GM23338 (cell line): ENCODE results near the gene PARP12.

ENCODE experiments used
- CREB1 ChIP-seq: fragments of 250-450 bp; sonication (Bioruptor Pico); IDR thresholded peaks from 2 replicates; pipeline ENCODE4 v1.5.0; 2020; ENCODE audit warnings: low read depth, mild to moderate bottlenecking, moderate library complexity
- EZH2 ChIP-seq: fragments of 200-600 bp; sonication (generic); IDR thresholded peaks from one replicate; pipeline ENCODE4 v1.8.0; 2017; ENCODE audit warnings: antibody characterized with exemption, mild to moderate bottlenecking, low read depth; ENCODE audit not compliant: unreplicated experiment
- EZH2phosphoT487 ChIP-seq: fragments of 200-600 bp; sonication (generic); IDR thresholded peaks from one replicate; pipeline ENCODE4 v1.8.1; 2018; ENCODE audit warnings: antibody characterized with exemption; ENCODE audit not compliant: unreplicated experiment
- POLR2AphosphoS5 ChIP-seq: IDR thresholded peaks from 2 replicates; pipeline ENCODE4 v1.6.1; 2016; ENCODE audit warnings: antibody characterized with exemption, low read depth
- STAT1 ChIP-seq: IDR thresholded peaks from one replicate; pipeline ENCODE4 v1.6.1; 2016; ENCODE audit warnings: antibody characterized with exemption; ENCODE audit not compliant: unreplicated experiment
- ZNF114 ChIP-seq: fragments of 250-450 bp; sonication (Bioruptor Pico); IDR thresholded peaks from 2 replicates; pipeline ENCODE4 v1.5.0; 2020; ENCODE audit warnings: mild to moderate bottlenecking, moderate library complexity
- ZNF331 ChIP-seq: fragments of 250-450 bp; sonication (Bioruptor Pico); IDR thresholded peaks from 2 replicates; pipeline ENCODE4 v1.5.0; 2020; ENCODE audit warnings: low read depth, mild to moderate bottlenecking, moderate library complexity
- TF ChIP-seq, protein P1 (sequence below), 2 experiments: fragments of 200-600 bp in 1 of 2; sonication (generic) in 1 of 2; conservative IDR thresholded peaks; 2 replicates each; pipeline versions ENCODE4 v1.5.1 to v1.6.1; 2016 to 2017; ENCODE audit warnings: antibody characterized with exemption in 2 of 2, low read depth in 2 of 2, mild to moderate bottlenecking in 2 of 2, moderate library complexity in 1 of 2
- TF ChIP-seq, protein P2 (sequence below): IDR thresholded peaks from 2 replicates; pipeline ENCODE4 v1.6.1; 2016; ENCODE audit warnings: antibody characterized with exemption
- TF ChIP-seq, protein P3 (sequence below): IDR thresholded peaks from one replicate; pipeline ENCODE4 v1.6.1; 2018; ENCODE audit warnings: antibody characterized with exemption; ENCODE audit not compliant: unreplicated experiment

GRCh38 chr7:140035400-140036223 lies 27.1 kb downstream of the PARP12 start:
- TF ChIP-seq, protein P1, sequence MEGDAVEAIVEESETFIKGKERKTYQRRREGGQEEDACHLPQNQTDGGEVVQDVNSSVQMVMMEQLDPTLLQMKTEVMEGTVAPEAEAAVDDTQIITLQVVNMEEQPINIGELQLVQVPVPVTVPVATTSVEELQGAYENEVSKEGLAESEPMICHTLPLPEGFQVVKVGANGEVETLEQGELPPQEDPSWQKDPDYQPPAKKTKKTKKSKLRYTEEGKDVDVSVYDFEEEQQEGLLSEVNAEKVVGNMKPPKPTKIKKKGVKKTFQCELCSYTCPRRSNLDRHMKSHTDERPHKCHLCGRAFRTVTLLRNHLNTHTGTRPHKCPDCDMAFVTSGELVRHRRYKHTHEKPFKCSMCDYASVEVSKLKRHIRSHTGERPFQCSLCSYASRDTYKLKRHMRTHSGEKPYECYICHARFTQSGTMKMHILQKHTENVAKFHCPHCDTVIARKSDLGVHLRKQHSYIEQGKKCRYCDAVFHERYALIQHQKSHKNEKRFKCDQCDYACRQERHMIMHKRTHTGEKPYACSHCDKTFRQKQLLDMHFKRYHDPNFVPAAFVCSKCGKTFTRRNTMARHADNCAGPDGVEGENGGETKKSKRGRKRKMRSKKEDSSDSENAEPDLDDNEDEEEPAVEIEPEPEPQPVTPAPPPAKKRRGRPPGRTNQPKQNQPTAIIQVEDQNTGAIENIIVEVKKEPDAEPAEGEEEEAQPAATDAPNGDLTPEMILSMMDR (conservative IDR thresholded peaks at IDR 0.05; ENCODE audit: low read depth in 2 of 2): no peak
- TF ChIP-seq EZH2phosphoT487 (no peak), POLR2AphosphoS5 (no peak), EZH2 (no peak), ZNF331 (CRISPR knock-in tag) (no peak), STAT1 (no peak), CREB1 (CRISPR knock-in tag) (no peak), ZNF114 (CRISPR knock-in tag) (no peak)
- TF ChIP-seq, protein P2, sequence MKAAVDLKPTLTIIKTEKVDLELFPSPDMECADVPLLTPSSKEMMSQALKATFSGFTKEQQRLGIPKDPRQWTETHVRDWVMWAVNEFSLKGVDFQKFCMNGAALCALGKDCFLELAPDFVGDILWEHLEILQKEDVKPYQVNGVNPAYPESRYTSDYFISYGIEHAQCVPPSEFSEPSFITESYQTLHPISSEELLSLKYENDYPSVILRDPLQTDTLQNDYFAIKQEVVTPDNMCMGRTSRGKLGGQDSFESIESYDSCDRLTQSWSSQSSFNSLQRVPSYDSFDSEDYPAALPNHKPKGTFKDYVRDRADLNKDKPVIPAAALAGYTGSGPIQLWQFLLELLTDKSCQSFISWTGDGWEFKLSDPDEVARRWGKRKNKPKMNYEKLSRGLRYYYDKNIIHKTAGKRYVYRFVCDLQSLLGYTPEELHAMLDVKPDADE: no peak
- TF ChIP-seq, protein P3, sequence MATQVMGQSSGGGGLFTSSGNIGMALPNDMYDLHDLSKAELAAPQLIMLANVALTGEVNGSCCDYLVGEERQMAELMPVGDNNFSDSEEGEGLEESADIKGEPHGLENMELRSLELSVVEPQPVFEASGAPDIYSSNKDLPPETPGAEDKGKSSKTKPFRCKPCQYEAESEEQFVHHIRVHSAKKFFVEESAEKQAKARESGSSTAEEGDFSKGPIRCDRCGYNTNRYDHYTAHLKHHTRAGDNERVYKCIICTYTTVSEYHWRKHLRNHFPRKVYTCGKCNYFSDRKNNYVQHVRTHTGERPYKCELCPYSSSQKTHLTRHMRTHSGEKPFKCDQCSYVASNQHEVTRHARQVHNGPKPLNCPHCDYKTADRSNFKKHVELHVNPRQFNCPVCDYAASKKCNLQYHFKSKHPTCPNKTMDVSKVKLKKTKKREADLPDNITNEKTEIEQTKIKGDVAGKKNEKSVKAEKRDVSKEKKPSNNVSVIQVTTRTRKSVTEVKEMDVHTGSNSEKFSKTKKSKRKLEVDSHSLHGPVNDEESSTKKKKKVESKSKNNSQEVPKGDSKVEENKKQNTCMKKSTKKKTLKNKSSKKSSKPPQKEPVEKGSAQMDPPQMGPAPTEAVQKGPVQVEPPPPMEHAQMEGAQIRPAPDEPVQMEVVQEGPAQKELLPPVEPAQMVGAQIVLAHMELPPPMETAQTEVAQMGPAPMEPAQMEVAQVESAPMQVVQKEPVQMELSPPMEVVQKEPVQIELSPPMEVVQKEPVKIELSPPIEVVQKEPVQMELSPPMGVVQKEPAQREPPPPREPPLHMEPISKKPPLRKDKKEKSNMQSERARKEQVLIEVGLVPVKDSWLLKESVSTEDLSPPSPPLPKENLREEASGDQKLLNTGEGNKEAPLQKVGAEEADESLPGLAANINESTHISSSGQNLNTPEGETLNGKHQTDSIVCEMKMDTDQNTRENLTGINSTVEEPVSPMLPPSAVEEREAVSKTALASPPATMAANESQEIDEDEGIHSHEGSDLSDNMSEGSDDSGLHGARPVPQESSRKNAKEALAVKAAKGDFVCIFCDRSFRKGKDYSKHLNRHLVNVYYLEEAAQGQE: no peak
